Psoas muscle (tissue), 8 donors: ENCODE data around the gene HACE1. TPM values are rescaled to one million over a fixed set of nuclear protein-coding genes. Genes with fewer than 3 reads are reported as not detected.

Experiments
- ATAC-seq, 4 donors: fragments of 200-7000 bp; cut with Tn5 transposase; one replicate each; pipeline ENCODE4 v1.9.1; 2020; ENCODE audit warnings: moderate library complexity in 3 of 4, mild to moderate bottlenecking in 2 of 4
- DNase-seq, 2 donors: peaks; one replicate each; pipeline ENCODE4 v3.0.0-alpha.2; 2020
- H3K27ac ChIP-seq: fragments of 200-600 bp; one replicate; pipeline ENCODE4 v1.8.0; 2022
- H3K27me3 ChIP-seq, 3 donors: fragments of 200-600 bp in 1 of 3; one replicate each; pipeline versions ENCODE4 v1.6.1 to v1.8.0; 2013 to 2022; ENCODE audit warnings: low read length in 2 of 3, mild to moderate bottlenecking in 2 of 3, moderate library complexity in 1 of 3; ENCODE audit not compliant: insufficient read depth in 3 of 3
- H3K36me3 ChIP-seq, 2 donors: fragments of 200-600 bp in 1 of 2; one replicate each; pipeline versions ENCODE4 v1.6.1 to v1.8.0; 2013 to 2022; ENCODE audit warnings: low read depth in 1 of 2, mild to moderate bottlenecking in 1 of 2, moderate library complexity in 1 of 2; ENCODE audit not compliant: insufficient read depth in 1 of 2
- H3K4me1 ChIP-seq: fragments of 200-600 bp; one replicate; pipeline ENCODE4 v1.8.0; 2022
- H3K4me3 ChIP-seq: fragments of 200-600 bp; one replicate; pipeline ENCODE4 v1.8.0; 2022; ENCODE audit warnings: mild to moderate bottlenecking
- H3K9me3 ChIP-seq: fragments of 200-600 bp; one replicate; pipeline ENCODE4 v1.8.0; 2022
- WGBS, 3 donors: extraction: QIAGEN DNeasy Blood & Tissue Kit; methylation state at CpG; one replicate each; pipeline versions ENCODE4 v1.1.6 to v1.1.7; 2013; 5-methylcytosine and 5-hydroxymethylcytosine counted together
- intact Hi-C, 2 donors: fragments of 100-400 bp; cut with DNase I; formaldehyde crosslinking; loops; one replicate each; pipeline versions ENCODE4 v1.11.0 to v1.14.2; 2022
- polyA plus RNA-seq, 3 donors: library from polyadenylated mRNA; stranded (reverse); fragments of 200-250 nt; gene quantifications; one replicate each; pipeline ENCODE4 v1.2.3, GENCODE V29; 2013
- total RNA-seq, 4 donors: library from RNA; stranded (reverse); fragmentation: NEBNext Ultra II Directional in 2 of 4; extraction: Animal tissue kit (Norgen Biotek cat#: 25700) in 2 of 4; gene quantifications; one replicate each; pipeline versions ENCODE4 v1.2.1 to v1.2.4, GENCODE V29; 2021 to 2023
- TF ChIP-seq, protein P1 (sequence below): fragments of 200-600 bp; IDR thresholded peaks from one replicate; pipeline ENCODE4 v1.8.0; 2022; ENCODE audit warnings: antibody characterized with exemption
- donor health status: healthy with polysubstance abuse.
- donor health status: DM: no; HTN: no; CAD: no; lungs with moderate emphysema.
- donor health status: Bipolar disorder and iron deficiency.
- donor health status: healthy.
- donor health status: DM: yes; HTN: yes; CAD: no.
- donor health status: DM: no; HTN: no; CAD: no.
- donor health status: DM: no; HTN: no; CAD: no.
- donor health status: DM: yes; HTN: yes; CAD: no.

The HACE1 gene
- total and polyA plus RNA-seq, 7 donors: 2.5 to 4.8 (median 4.3) TPM

DNA sequence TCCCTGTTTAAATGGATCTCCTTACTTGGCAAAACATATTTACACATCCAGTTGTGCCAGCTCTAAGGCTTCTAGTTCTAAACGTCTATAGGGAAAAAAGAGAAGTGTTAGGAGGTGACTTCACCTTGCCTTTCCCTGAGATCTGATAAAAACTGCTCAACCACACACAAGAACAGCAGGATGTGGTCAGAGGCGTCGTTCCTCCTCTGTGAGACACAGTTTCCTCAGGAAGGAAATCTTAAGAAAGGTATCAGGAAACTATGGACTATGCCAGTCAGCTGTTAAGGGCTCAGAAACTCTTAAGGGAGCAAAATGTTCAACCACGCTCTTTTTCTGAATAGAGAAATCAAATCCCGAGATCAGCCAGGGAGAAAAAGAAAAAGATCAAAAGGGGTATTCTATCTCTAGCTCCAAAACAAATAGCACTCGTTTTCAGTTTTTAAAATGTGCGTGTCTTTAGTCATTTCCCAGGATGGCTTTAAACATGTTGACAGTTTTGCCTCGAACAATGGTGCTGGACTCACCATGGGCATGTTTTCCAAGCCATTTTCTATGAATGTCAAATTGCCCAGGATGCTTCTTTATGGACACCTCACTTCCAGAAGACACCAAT, 154.5 kb downstream of the HACE1 start:
- Histone ChIP-seq H3K27me3 (no peaks in the 10 kb centered on the region), H3K4me1 (no peaks in the 10 kb centered on the region), H3K4me3 (no peak overlapping the region), H3K27ac (no peak overlapping the region), H3K36me3 (no peaks in the 10 kb centered on the region), H3K9me3 (no peaks in the 10 kb centered on the region)
- ATAC-seq: no peak
- no peak for DNase-seq
- intact Hi-C loops: no loop called here
- TF ChIP-seq, protein P1, sequence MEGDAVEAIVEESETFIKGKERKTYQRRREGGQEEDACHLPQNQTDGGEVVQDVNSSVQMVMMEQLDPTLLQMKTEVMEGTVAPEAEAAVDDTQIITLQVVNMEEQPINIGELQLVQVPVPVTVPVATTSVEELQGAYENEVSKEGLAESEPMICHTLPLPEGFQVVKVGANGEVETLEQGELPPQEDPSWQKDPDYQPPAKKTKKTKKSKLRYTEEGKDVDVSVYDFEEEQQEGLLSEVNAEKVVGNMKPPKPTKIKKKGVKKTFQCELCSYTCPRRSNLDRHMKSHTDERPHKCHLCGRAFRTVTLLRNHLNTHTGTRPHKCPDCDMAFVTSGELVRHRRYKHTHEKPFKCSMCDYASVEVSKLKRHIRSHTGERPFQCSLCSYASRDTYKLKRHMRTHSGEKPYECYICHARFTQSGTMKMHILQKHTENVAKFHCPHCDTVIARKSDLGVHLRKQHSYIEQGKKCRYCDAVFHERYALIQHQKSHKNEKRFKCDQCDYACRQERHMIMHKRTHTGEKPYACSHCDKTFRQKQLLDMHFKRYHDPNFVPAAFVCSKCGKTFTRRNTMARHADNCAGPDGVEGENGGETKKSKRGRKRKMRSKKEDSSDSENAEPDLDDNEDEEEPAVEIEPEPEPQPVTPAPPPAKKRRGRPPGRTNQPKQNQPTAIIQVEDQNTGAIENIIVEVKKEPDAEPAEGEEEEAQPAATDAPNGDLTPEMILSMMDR: no peak
- WGBS, 3 donors: 39 to 46% (median 44%) methylated on average over 8 of the region's 8 CpGs

GRCh38 chr6:104704191-104704590, 155.5 kb downstream of the HACE1 start:
- DNase-seq (no peak), ATAC-seq (no peak)
- Histone ChIP-seq H3K27me3 (no peaks in the 10 kb centered on the region), H3K4me1 (no peaks in the 10 kb centered on the region), H3K4me3 (no peak overlapping the region), H3K36me3 (no peaks in the 10 kb centered on the region), H3K27ac (no peak overlapping the region), H3K9me3 (no peaks in the 10 kb centered on the region)
- TF ChIP-seq, protein P1: no peak
- intact Hi-C loops: no loop called here
- 52 to 56% (median 55%) methylated on average over 3 of the region's 3 CpGs for WGBS, 3 donors

DNA sequence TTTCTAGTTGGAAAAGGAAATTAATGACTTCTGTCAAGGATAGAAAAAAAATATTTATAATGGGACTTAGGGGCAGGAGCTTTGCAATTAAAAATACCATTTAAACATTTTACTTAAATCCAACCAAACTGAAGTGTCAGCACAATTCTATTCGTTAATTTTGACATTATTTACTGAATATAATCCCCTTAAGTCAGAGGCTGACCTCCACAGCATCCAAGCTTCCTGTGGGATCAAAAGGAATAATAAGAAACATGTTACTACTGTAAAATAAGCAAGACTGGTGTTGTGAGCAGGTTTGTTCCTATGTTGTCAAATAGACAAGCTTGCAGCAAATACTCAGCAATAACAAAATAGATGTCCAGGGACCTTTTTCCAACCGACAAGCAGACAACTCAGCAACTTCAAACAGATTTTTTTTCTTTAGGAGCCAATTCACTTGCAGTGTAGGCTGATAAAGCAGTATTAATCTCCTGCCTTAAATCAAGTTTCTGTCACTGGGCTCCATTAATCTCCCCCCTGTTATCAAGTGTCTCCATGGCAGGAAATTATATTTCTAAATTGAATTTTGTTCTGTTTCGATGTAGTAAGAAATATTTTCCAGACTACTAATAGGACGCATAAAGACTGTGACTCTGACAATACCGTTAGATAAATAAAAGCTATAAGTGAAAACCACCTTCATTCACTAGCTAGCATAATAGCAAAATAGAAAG, 157.4 kb downstream of the HACE1 start:
- DNase-seq: no peak
- Histone ChIP-seq H3K4me1 (no peaks in the 10 kb centered on the region), H3K27me3 (no peaks in the 10 kb centered on the region), H3K4me3 (no peak overlapping the region), H3K36me3 (no peaks in the 10 kb centered on the region), H3K27ac (no peak overlapping the region), H3K9me3 (no peaks in the 10 kb centered on the region)
- 47 to 53% (median 52%) methylated on average over 5 of the region's 5 CpGs for WGBS, 3 donors
- intact Hi-C loops: no loop called here
- no peak for ATAC-seq
- TF ChIP-seq, protein P1: no peak

DNA sequence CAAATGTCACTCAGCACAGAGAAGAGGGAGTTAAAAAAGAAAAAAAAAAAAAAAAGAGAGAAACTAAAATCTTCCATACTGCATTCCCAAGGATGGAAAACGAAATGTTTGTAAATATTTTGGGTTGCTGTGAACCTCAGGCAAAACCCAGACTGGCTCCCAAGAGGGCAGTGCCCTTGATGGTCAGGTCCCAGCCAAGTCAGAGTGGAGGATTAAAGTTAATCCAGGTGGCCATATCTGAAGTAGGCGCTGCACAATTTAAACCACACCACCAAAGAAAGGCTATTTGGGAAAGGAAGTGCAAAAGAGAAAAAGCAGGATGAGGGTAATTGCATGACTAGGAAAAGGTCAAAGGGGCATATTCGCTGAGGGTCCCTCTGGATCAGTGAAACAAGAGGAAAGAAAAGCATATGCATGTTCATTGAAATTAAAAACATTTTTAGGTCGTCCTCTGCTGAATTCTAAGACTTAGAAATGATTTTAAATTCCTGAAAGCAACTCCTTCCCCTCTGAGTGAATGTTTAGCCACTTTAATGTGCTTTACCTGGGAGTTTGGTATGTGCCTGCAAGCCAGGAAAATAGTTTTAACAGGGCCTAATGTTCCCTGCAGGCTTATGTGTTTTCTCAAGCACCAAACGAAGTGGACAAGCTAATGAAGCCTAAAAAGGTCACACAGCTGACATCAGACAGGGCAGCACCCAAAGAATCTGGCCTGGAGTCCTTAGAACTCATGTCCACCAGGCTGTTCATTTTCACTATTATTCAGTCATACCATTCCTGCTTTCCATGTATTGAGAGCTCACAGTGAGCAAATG, 159.1 kb downstream of the HACE1 start:
- Histone ChIP-seq H3K27me3 (no peaks in the 10 kb centered on the region), H3K4me3 (no peak overlapping the region), H3K4me1 (no peaks in the 10 kb centered on the region), H3K27ac (no peak overlapping the region), H3K9me3 (no peaks in the 10 kb centered on the region), H3K36me3 (no peaks in the 10 kb centered on the region)
- DNase-seq (no peak), ATAC-seq (no peak)
- intact Hi-C loops: no loop called here
- 31 to 39% (median 32%) methylated on average over 5 of the region's 5 CpGs for WGBS, 3 donors
- TF ChIP-seq, protein P1: no peak
